Astrocyte (in vitro differentiated cells and primary cell): ENCODE results near the gene ST6GALNAC5. TPM values are rescaled to one million over a fixed set of nuclear protein-coding genes. Genes with fewer than 3 reads are reported as not detected.

ENCODE experiments used
- DNase-seq: peaks from one replicate; pipeline ENCODE4 v3.0.0-alpha.2; 2010; ENCODE audit warnings: low read depth
- FAIRE-seq: peaks from 2 replicates; lab custom pipeline; 2011; peaks lifted over from hg19 to GRCh38; lab: Jason Lieb, UNC
- H2AFZ ChIP-seq: 2 replicates; pipeline ENCODE4 v1.6.0; 2012; ENCODE audit warnings: low read depth, low read length, inconsistent platforms
- H3K27ac ChIP-seq: 2 replicates; pipeline ENCODE4 v1.5.1; 2011; ENCODE audit warnings: low read depth, low read length, inconsistent platforms
- H3K27me3 ChIP-seq: 2 replicates; pipeline ENCODE4 v1.6.0; 2011; ENCODE audit warnings: low read length, inconsistent platforms; ENCODE audit not compliant: insufficient read depth
- H3K36me3 ChIP-seq: 2 replicates; pipeline ENCODE4 v1.5.1; 2011; ENCODE audit warnings: low read length, inconsistent platforms; ENCODE audit not compliant: insufficient read depth
- H3K4me1 ChIP-seq: 2 replicates; pipeline ENCODE4 v1.5.1; 2011; ENCODE audit warnings: low read length, inconsistent platforms; ENCODE audit not compliant: insufficient read depth
- H3K4me2 ChIP-seq: 2 replicates; pipeline ENCODE4 v1.6.0; 2012; ENCODE audit warnings: low read length, inconsistent platforms
- H3K4me3 ChIP-seq: 2 replicates; pipeline ENCODE4 v1.5.1; 2011; ENCODE audit warnings: low read depth, mild to moderate bottlenecking, low read length, inconsistent platforms; ENCODE audit not compliant: insufficient read depth
- H3K79me2 ChIP-seq: 2 replicates; pipeline ENCODE4 v1.6.0; 2012; ENCODE audit warnings: mild to moderate bottlenecking, low read length, inconsistent platforms; ENCODE audit not compliant: insufficient read depth
- H3K9ac ChIP-seq: 2 replicates; pipeline ENCODE4 v1.6.0; 2012; ENCODE audit warnings: mild to moderate bottlenecking, low read length, inconsistent platforms
- H3K9me3 ChIP-seq: 2 replicates; pipeline ENCODE4 v1.5.1; 2012; ENCODE audit warnings: low read depth, mild to moderate bottlenecking, low read length, inconsistent platforms; ENCODE audit not compliant: insufficient read depth
- H4K20me1 ChIP-seq: 2 replicates; pipeline ENCODE4 v1.6.0; 2012; ENCODE audit warnings: low read length, inconsistent platforms; ENCODE audit not compliant: insufficient read depth
- H3K27ac Mint-ChIP-seq: one replicate; pipeline ENCODE4 v1.8.0; 2021; ENCODE audit warnings: mild to moderate bottlenecking, mixed read lengths; ENCODE audit not compliant: unreplicated experiment
- H3K27me3 Mint-ChIP-seq: one replicate; pipeline ENCODE4 v1.8.0; 2021; ENCODE audit warnings: low read depth, mixed read lengths; ENCODE audit not compliant: unreplicated experiment
- H3K36me3 Mint-ChIP-seq: one replicate; pipeline ENCODE4 v1.8.0; 2021; ENCODE audit warnings: low read depth, mixed read lengths; ENCODE audit not compliant: unreplicated experiment
- H3K4me1 Mint-ChIP-seq: one replicate; pipeline ENCODE4 v1.8.0; 2021; ENCODE audit warnings: low read depth, mixed read lengths; ENCODE audit not compliant: unreplicated experiment
- H3K4me3 Mint-ChIP-seq: one replicate; pipeline ENCODE4 v1.8.0; 2021; ENCODE audit warnings: mild to moderate bottlenecking, moderate library complexity, mixed read lengths; ENCODE audit not compliant: unreplicated experiment
- H3K9me3 Mint-ChIP-seq: one replicate; pipeline ENCODE4 v1.8.0; 2021; ENCODE audit warnings: mild to moderate bottlenecking, mixed read lengths; ENCODE audit not compliant: unreplicated experiment
- EZH2 ChIP-seq: IDR thresholded peaks from 2 replicates; pipeline ENCODE4 v1.6.1; 2012; ENCODE audit warnings: mild to moderate bottlenecking, low read length, inconsistent platforms; ENCODE audit not compliant: insufficient read depth
- total RNA-seq: library from RNA; stranded (reverse); gene quantifications from 2 replicates; pipeline ENCODE4 v1.2.1, GENCODE V29; 2021
- TF ChIP-seq, protein P1 (sequence below): IDR thresholded peaks from 2 replicates; pipeline ENCODE4 v1.5.1; 2011; ENCODE audit warnings: low read depth, mild to moderate bottlenecking, inconsistent platforms, low read length, moderate library complexity; ENCODE audit not compliant: insufficient read depth

ST6GALNAC5 gene
- total RNA-seq, 1 donor from 2014 or later: 1.3 TPM

GRCh38 chr1:76824106-76824505, 43.2 kb upstream of the ST6GALNAC5 start:
- Histone ChIP-seq H3K79me2 (no peaks in the 10 kb centered on the region), H4K20me1 (no peaks in the 10 kb centered on the region), H2AFZ (no peak overlapping the region), H3K9ac (no peak overlapping the region), H3K27ac (no peak overlapping the region), H3K36me3 (no peaks in the 10 kb centered on the region), H3K9me3 (no peaks in the 10 kb centered on the region), H3K27me3 (no peaks in the 10 kb centered on the region), H3K4me2 (no peak overlapping the region), H3K4me3 (no peak overlapping the region), H3K4me1 (peaks cover 4% of the 10 kb centered on the region)
- Mint-ChIP-seq H3K4me1 (peaks cover 13% of the 10 kb centered on the region), H3K27me3 (peaks cover 4% of the 10 kb centered on the region), H3K4me3 (no peak overlapping the region), H3K27ac (no peak overlapping the region), H3K36me3 (no peaks in the 10 kb centered on the region), H3K9me3 (no peaks in the 10 kb centered on the region)
- FAIRE-seq: no peak
- DNase-seq: no peak
- TF ChIP-seq EZH2: no peak
- TF ChIP-seq, protein P1, sequence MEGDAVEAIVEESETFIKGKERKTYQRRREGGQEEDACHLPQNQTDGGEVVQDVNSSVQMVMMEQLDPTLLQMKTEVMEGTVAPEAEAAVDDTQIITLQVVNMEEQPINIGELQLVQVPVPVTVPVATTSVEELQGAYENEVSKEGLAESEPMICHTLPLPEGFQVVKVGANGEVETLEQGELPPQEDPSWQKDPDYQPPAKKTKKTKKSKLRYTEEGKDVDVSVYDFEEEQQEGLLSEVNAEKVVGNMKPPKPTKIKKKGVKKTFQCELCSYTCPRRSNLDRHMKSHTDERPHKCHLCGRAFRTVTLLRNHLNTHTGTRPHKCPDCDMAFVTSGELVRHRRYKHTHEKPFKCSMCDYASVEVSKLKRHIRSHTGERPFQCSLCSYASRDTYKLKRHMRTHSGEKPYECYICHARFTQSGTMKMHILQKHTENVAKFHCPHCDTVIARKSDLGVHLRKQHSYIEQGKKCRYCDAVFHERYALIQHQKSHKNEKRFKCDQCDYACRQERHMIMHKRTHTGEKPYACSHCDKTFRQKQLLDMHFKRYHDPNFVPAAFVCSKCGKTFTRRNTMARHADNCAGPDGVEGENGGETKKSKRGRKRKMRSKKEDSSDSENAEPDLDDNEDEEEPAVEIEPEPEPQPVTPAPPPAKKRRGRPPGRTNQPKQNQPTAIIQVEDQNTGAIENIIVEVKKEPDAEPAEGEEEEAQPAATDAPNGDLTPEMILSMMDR: no peak

- Histone ChIP-seq H3K4me2 (peak overlapping the region; percentile 14), H2AFZ (no peak overlapping the region), H4K20me1 (no peaks in the 10 kb centered on the region), H3K4me3 (no peak overlapping the region), H3K27me3 (no peaks in the 10 kb centered on the region), H3K9ac (no peak overlapping the region), H3K4me1 (peaks cover 4% of the 10 kb centered on the region), H3K79me2 (no peaks in the 10 kb centered on the region), H3K9me3 (no peaks in the 10 kb centered on the region), H3K36me3 (no peaks in the 10 kb centered on the region), H3K27ac (no peak overlapping the region)
- H3K36me3 Mint-ChIP-seq: no peaks in the 10 kb centered on the region
- no peaks in the 10 kb centered on the region for H3K9me3 Mint-ChIP-seq
- H3K4me1 Mint-ChIP-seq: peaks cover 23% of the 10 kb centered on the region
- peak; percentile 66 for DNase-seq
- peaks cover 4% of the 10 kb centered on the region for H3K27me3 Mint-ChIP-seq
- FAIRE-seq: peak; percentile 80
- peak overlapping the region; percentile 64 for H3K27ac Mint-ChIP-seq
- TF ChIP-seq EZH2: no peak
- TF ChIP-seq, protein P1: no peak
- H3K4me3 Mint-ChIP-seq: no peak overlapping the region
These were observed 41.0 kb upstream of the ST6GALNAC5 start for GRCh38 chr1:76826072-76826845.

DNA sequence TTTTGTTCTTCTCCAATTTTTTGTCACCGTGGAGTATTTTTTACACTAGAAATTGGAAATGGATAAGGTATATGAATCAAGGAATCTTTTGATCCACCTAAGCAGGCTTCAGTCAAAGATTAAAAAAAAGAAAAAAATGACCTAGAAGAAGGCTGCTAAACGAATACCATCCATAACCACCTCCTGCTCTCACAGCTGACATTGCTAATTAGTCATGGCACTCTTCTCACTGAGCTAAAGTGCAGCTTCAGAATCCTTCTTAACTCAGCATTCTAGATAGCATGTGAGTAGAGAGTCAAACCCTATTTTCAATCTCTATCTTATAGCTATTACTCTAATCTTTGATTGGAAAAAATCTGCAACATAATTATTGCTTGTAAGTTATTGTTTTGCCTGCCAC, 40.2 kb upstream of the ST6GALNAC5 start:
- Histone ChIP-seq H2AFZ (no peak overlapping the region), H3K79me2 (no peaks in the 10 kb centered on the region), H3K27ac (no peak overlapping the region), H3K4me2 (no peak overlapping the region), H3K36me3 (no peaks in the 10 kb centered on the region), H3K4me1 (peaks cover 4% of the 10 kb centered on the region), H3K4me3 (no peak overlapping the region), H3K9ac (no peak overlapping the region), H3K27me3 (no peaks in the 10 kb centered on the region), H3K9me3 (no peaks in the 10 kb centered on the region), H4K20me1 (no peaks in the 10 kb centered on the region)
- peak; percentile 23 for DNase-seq
- Mint-ChIP-seq H3K36me3 (no peaks in the 10 kb centered on the region), H3K9me3 (no peaks in the 10 kb centered on the region), H3K27ac (peak overlapping the region; percentile 23), H3K27me3 (no peaks in the 10 kb centered on the region), H3K4me3 (no peak overlapping the region), H3K4me1 (peaks cover 23% of the 10 kb centered on the region)
- TF ChIP-seq, protein P1: no peak
- TF ChIP-seq EZH2: no peak
- no peak for FAIRE-seq
